GM18502 (cell line): ENCODE measurements around the gene KCNJ1.

Experiments used
- ATAC-seq: cut with Tn5 transposase; IDR thresholded peaks from one replicate; pipeline ENCODE4 v1.9.1; 2021; ENCODE audit warnings: mild to moderate bottlenecking; ENCODE audit not compliant: unreplicated experiment, poor library complexity

Gene KCNJ1

DNA sequence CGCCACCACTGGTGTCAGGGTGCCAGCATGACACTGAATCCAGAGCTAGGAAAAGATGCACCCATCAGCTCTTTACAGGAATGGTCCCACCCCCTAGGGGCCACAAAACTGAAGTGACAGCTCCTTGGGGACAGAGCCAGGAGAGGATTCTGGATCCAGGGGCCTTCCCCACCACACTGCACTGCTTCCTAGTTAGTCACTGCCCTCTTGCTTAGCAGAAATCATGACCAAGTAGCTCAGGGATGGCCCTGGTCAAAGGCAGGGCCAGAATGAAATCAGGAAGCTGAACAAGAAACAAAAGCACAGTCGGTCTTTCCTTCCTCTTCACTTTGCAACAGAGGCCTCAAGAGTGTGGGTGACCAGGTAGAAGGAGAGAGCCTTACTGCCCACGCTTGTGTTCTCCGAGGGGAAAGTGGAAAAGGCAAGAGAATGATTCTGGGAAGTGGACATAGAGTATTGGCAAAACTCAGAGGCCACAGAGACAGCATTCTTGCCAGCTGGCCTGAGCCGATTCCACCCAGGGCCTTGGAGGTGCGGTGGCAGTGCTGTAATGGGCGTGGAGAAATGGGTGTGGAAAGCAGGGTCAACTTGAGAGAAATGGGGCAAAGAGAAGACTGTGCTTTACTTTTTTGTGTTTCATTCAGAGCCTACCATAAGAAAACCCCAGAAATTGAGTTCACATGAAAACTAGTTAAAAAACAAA lies 39.8 kb downstream of the KCNJ1 start:
- no peak for ATAC-seq

DNA sequence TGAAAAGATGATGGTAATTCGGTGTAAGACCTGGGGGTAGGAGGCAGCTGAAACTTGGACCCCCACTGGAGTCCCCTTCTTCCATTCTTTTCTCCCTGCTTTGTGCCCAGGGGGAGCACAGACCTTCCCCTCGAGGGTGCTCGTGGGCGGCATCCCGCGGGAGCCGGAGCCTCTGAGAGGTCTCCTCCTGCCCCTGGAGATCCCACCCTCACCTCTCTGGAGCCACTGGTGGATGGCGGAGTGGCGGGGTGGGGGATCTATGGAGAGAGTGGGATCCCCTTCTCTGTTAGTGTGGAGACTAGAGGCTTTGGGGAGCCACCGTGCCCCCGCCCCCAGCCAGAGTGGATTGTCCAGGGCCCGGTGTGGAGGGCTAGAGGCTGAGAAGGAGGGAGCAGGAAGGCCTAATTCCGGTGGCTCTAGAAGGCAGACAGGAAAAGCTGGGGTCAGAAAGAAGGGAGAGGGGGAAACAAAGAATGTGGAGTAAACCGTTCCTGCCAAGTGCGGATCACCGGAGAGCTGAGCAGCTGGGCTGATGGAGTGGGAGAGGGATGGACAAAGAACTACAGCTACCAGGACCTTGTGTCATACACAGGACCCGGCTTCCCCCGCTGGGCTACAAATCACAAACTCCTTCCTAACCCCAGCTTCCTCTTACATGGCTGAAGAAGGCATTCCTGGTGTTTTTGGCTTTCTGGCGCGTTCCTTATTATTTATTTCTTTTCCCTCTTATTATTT lies 41.9 kb downstream of the KCNJ1 start:
- no peak for ATAC-seq

GRCh38 chr11:128824191-128825049 lies 42.7 kb downstream of the KCNJ1 start:
- ATAC-seq, result no peak

DNA sequence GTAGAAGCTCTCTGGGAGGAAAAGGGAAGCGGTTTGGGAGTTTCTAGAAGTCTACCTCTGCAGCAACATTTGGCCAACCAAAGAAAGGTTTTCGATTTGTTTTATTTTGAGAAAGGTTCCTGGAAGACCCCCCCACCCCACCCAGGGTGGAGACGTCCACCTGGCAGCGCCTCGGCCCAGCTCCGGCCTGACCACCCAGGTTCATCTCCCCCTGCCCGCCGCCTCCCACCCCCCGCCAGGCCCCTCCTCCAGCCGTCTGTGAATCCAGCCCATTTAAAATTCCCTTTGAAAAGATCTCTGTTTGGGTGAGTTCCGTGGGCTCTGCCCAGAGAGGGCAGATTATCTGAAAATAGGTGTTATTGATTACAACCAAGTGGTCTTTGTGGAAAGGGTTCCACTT lies 43.3 kb downstream of the KCNJ1 start:
- no peak for ATAC-seq

- no peak for ATAC-seq
Observed at GRCh38 chr11:128822130-128822529, 45.0 kb downstream of the KCNJ1 start.

DNA sequence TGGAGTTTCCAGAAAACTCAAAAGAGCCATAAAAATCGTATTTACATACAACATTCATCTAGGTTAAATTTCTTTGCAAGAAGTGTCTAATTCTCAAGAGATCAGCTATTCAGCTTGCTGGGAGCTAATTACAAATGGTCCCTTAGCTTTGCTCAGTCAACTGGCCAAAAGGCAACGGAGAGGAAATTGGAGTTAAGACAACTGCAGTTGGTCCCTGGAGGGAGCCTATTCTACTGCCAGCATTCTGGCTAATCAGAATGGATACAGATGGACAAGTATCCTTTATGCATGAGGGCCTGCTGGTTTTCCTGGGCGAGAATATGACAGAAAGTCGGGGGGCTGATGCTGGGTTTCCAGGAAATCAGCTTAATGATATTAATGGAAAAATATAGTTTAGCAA lies 45.5 kb downstream of the KCNJ1 start:
- ATAC-seq, result no peak

DNA sequence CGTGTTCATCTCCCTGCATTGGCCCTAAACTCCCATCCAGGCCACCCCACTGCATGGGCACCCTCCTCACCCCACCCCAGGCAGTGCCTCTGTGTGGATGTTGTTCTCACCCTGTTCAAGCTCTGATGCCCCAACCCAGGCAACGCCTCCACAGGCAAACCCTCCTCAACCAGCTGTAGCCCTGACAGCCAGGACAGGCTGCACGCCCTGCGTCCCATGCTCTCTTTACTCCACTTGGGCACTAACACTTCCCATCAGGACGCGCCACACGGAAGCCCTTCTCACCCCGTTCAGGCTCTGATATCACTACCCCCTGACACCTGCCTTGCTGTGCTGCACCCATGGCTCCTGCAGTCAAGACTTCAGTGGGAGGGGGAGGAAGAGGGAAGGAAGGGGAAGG lies 47.9 kb downstream of the KCNJ1 start:
- ATAC-seq, result no peak

- ATAC-seq, result no peak
Observed at GRCh38 chr11:128814856-128815705, 52.0 kb downstream of the KCNJ1 start.

DNA sequence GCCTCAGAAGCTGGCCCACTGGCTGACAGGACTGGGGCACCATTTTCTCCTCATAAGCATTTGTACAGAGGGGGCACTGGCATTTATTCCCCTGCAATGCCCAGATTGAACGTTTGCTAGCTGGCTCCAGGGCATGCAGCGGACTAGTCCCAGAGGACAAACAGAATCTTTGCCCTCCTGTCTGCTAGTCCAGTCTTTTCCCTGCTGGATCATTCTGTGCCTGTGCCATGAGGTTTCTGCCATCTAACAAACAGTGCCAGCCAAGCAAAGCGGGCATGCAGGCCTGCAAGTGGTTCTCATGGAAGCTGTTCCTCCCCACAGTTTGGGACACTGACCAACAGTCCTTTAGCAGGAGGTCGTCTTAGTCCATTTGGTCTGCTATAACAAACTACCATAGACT lies 53.4 kb downstream of the KCNJ1 start:
- no peak for ATAC-seq

DNA sequence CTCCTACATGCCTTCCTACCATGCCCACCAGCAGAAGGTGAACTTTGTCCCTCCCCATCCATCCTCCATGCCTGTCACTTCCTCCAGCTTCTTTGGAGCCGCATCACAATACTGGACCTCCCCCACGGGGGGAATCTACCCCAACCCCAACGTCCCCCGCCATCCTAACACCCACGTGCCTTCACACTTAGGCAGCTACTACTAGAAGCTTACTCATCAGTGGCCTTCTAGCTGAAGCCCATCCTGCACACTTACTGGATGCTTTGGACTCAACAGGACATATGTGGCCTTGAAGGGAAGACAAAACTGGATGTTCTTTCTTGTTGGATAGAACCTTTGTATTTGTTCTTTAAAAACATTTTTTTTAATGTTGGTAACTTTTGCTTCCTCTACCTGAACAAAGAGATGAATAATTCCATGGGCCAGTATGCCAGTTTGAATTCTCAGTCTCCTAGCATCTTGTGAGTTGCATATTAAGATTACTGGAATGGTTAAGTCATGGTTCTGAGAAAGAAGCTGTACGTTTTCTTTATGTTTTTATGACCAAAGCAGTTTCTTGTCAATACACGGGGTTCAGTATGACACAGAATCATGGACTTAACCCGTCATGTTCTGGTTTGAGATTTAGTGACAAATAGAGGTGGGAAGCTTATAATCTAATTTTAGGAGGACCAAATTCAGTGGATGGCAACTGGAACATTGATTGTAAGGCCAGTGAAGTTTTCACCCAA lies 56.1 kb downstream of the KCNJ1 start:
- no peak for ATAC-seq

DNA sequence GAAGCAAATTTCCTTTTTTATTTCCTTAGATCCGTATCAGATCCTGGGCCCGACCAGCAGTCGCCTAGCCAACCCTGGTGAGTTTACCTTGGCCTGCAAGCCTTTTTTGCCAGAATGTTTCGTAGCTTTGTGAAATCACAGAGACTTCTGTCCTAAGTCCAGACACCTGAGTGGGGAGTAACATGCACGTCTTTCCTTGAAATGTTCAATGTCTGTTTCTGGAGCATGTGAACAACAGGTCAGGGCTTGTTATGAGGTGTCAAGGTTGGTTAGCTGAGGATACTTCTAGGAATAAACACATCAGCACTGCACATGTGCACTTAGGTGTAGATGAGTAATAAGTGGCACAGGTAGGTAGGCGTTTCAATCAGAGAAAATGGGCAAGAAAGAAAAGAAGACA lies 58.0 kb downstream of the KCNJ1 start:
- no peak for ATAC-seq

- no peak for ATAC-seq
Observed at GRCh38 chr11:128807909-128808308, 59.2 kb downstream of the KCNJ1 start.

- ATAC-seq, result no peak
Observed at GRCh38 chr11:128806506-128807261, 60.4 kb downstream of the KCNJ1 start.

GRCh38 chr11:128804481-128804880 lies 62.6 kb downstream of the KCNJ1 start:
- no peak for ATAC-seq

DNA sequence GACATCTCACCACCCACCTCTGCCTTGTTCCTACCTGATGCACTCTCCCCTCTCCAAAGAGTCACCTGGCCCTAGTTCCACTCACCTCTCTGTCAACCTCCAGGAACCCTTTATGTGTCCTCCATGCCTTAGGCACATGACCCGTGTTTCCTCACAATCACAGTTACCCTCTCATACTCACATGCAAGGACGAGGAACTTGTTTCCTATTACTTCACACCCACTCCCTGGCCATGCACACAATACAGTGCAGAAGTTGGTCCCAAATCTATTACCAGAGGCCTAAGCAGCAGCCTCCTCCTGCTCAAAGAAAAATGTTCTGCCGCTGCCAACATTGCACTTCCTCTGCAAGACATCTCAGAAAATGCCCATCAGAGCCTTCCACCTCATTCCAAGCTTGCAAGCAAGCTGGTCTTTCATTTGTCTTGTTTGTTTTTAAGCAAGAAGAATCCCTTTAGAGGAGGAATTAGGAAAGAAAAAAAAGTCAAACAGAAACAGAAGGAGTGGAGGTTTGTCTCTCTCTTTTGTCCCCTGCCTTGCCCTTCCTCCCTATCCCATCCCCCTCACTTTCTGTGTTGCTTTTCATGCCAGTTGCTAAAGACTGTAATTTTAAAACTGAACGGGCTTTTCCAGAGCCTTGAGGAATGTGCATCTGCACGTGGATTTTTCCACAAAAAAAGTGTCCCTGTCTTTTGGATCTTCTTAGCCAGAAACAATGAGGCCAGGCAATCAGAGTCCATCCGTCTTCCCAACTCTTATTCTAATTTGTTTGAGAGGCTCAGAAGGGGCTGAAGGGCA lies 63.4 kb downstream of the KCNJ1 start:
- ATAC-seq, result no peak

DNA sequence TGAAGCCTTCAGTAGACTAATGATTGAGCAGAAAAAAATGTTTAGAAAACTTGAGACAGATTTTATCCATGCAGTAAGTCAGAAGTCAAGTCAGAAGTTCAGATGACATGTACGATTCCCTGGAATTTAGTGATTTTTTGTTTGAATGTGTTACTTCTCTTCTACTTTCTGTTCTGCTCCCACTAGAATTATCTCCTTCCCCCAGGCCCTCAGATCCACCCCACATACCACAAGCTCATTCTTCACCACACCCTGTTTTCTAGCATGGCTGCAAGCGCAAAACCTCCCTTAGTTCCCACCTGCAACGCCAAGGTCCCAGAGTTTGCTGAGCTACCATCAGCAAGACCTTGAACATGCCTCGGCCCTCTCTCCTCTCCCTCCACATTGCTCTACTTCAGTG lies 64.1 kb downstream of the KCNJ1 start:
- no peak for ATAC-seq

- ATAC-seq, result no peak
Observed at GRCh38 chr11:128802358-128802981, 64.6 kb downstream of the KCNJ1 start.
